ENCODE results near the gene ZNF608.

- TF ChIP-seq, protein P1, sequence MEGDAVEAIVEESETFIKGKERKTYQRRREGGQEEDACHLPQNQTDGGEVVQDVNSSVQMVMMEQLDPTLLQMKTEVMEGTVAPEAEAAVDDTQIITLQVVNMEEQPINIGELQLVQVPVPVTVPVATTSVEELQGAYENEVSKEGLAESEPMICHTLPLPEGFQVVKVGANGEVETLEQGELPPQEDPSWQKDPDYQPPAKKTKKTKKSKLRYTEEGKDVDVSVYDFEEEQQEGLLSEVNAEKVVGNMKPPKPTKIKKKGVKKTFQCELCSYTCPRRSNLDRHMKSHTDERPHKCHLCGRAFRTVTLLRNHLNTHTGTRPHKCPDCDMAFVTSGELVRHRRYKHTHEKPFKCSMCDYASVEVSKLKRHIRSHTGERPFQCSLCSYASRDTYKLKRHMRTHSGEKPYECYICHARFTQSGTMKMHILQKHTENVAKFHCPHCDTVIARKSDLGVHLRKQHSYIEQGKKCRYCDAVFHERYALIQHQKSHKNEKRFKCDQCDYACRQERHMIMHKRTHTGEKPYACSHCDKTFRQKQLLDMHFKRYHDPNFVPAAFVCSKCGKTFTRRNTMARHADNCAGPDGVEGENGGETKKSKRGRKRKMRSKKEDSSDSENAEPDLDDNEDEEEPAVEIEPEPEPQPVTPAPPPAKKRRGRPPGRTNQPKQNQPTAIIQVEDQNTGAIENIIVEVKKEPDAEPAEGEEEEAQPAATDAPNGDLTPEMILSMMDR (IDR thresholded peaks at IDR 0.05): no peak
- TF ChIP-seq POLR2A (IDR thresholded peaks at IDR 0.05) (no peak), EP300 (IDR thresholded peaks at IDR 0.05) (no peak)
Measured at GRCh38 chr5:124772457-124773200, 26.2 kb upstream of the ZNF608 start.

Data from tibial nerve (tissue), 4 donors.